Measurements from ENCODE around the gene SYT2. TPM values are rescaled to one million over a fixed set of nuclear protein-coding genes. Genes with fewer than 3 reads are reported as not detected.
"Not testable (repeated sequence)": the region's sequence is repeated elsewhere in the genome, so short reads cannot be mapped to it uniquely, and the experiment has no call there.

Gene SYT2
- total and polyA plus RNA-seq, 10 of the 15 experiments (the other 5 are each of a cell fraction or from before 2014, with no cell fraction given): not detected

DNA sequence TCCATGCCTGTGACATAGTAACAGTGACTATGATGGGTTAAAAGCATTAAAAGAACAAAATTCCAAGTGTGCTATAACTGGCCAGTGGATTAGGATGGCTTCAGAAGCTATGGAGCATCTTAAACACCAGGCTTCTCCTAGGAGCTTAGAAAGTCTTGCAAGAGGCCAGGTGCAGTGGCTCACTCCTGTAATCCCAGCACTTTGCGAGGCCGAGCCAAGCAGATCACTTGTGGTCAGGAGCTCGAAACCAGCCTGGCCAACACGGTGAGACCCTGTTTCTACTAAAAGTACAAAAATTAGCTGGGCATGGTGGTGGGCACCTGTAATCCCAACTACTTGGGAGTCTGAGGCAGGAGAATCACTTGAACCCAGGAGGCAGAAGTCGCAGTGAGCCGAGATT is 12.8 kb upstream of the SYT2 start:
- H3K36me3 ChIP-seq (ENCODE audit: control insufficient read depth in 2 of 2, insufficient read depth in 2 of 2, low read length in 1 of 2); H4K20me1 ChIP-seq (ENCODE audit: control insufficient read depth, insufficient read depth); H3K27me3 ChIP-seq (replicated peaks in 1 of 2; ENCODE audit: control insufficient read depth in 2 of 2, insufficient read depth in 2 of 2, low read length in 1 of 2); ATAC-seq; in situ Hi-C loops (cut with MboI); H3K4me2 ChIP-seq (ENCODE audit: control insufficient read depth, insufficient read depth); H2AFZ ChIP-seq (ENCODE audit: control insufficient read depth, low read depth, low read length); H3K4me1 ChIP-seq (ENCODE audit: control insufficient read depth, insufficient read depth, low read length); H3K79me2 ChIP-seq (ENCODE audit: control insufficient read depth, insufficient read depth, low read length); RAD21 ChIA-PET (ENCODE audit: unreplicated experiment); POLR2A ChIA-PET; FAIRE-seq; H3K9me3 ChIP-seq (replicated peaks; ENCODE audit: control insufficient read depth, insufficient read depth, low read length); H3K27ac ChIP-seq (ENCODE audit: control insufficient read depth, insufficient read depth); H3K4me3 ChIP-seq; BruUV-seq (replicated peaks); H3K9ac ChIP-seq (ENCODE audit: control insufficient read depth, insufficient read depth, low read length); DNase-seq (ENCODE audit: low read depth, low spot score): not testable (repeated sequence)
- intact Hi-C loops (cut with micrococcal nuclease; ENCODE audit: unreplicated experiment): loop anchor here (10.0 kb wide), 2 partner anchors 62 to 272 kb away; no protein-coding TSS in a partner anchor
- ChIA-PET CTCF (interaction anchor here (1.0 kb wide), 1 partner anchor 9 kb away, joined by 6 read pairs; no protein-coding TSS in a partner anchor), SMC1A (ENCODE audit: uncharacterized antibody, unreplicated experiment) (interaction anchor here (0.6 to 2.7 kb wide), 2 partner anchors 7 to 223 kb away, joined by 3 to 10 read pairs; no protein-coding TSS in a partner anchor)
- 46% methylated on average over 4 of the region's 6 CpGs for WGBS (ENCODE audit: insufficient coverage, insufficient replicate concordance, low lambda C conversion rate, missing lambda C conversion rate)

DNA sequence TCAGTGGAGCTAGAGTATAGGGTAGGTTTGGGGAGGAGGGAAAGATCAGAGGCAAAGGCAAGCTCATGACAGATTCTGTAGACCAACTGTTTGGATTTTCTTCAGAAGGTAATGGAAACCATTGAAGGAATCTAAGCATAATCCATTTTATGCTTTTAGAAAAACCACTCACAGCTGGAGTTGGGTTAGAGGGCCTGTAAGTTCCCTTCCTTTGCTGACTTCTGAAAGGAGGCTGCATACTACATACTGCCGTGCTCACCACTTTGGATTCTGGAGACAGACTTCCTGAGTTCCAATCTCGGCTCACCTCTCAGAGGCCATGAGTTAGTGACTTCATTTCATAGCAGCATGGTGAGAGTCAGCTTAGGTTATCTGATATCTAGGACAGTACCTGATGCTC is 6.4 kb upstream of the SYT2 start:
- Histone ChIP-seq H2AFZ (ENCODE audit: control insufficient read depth, low read depth, low read length) (no peak overlapping the region), H3K9ac (ENCODE audit: control insufficient read depth, insufficient read depth, low read length) (no peak overlapping the region), H3K27me3 (replicated peaks in 1 of 2; ENCODE audit: control insufficient read depth in 2 of 2, insufficient read depth in 2 of 2, low read length in 1 of 2) (peaks cover under 1 to 13% of the 10 kb centered on the region in 2 experiments), H3K4me2 (ENCODE audit: control insufficient read depth, insufficient read depth) (no peak overlapping the region), H3K36me3 (ENCODE audit: control insufficient read depth in 2 of 2, insufficient read depth in 2 of 2, low read length in 1 of 2) (no peaks in the 10 kb centered on the region), H3K4me3 (no peak overlapping the region), H3K9me3 (replicated peaks; ENCODE audit: control insufficient read depth, insufficient read depth, low read length) (no peaks in the 10 kb centered on the region), H3K27ac (ENCODE audit: control insufficient read depth, insufficient read depth) (no peak overlapping the region), H3K4me1 (ENCODE audit: control insufficient read depth, insufficient read depth, low read length) (no peaks in the 10 kb centered on the region), H4K20me1 (ENCODE audit: control insufficient read depth, insufficient read depth) (no peaks in the 10 kb centered on the region; the same call in 1 of the 2 replicates), H3K79me2 (ENCODE audit: control insufficient read depth, insufficient read depth, low read length) (no peaks in the 10 kb centered on the region)
- ChIA-PET CTCF (interaction anchor here (1.1 to 2.6 kb wide), 6 partner anchors 9 to 524 kb away, joined by 3 to 7 read pairs (median 4); partner anchors contain the start of gene UBE2T), SMC1A (ENCODE audit: uncharacterized antibody, unreplicated experiment) (interaction anchor here (0.5 to 2.5 kb wide), 6 partner anchors 7 to 318 kb away, joined by 3 to 10 read pairs (median 3); no protein-coding TSS in a partner anchor), RAD21 (ENCODE audit: unreplicated experiment) (interaction anchor here (1.0 kb wide), 1 partner anchor 19 kb away, joined by 3 read pairs; no protein-coding TSS in a partner anchor), POLR2A (no interaction called here)
- FAIRE-seq: no peak
- WGBS (ENCODE audit: insufficient coverage, insufficient replicate concordance, low lambda C conversion rate, missing lambda C conversion rate): 11% methylated on average over 2 of the region's 2 CpGs
- no TSS peak for BruUV-seq (replicated peaks)
- TF ChIP-seq CREB1 (IDR thresholded peaks at IDR 0.05; ENCODE audit: low read depth): no peak
- no peak for ATAC-seq
- DNase-seq (ENCODE audit: low read depth, low spot score): no peak
- in situ Hi-C loops (cut with MboI) (no loop called here), intact Hi-C loops (cut with micrococcal nuclease; ENCODE audit: unreplicated experiment) (loop anchor here (10.0 kb wide), 1 partner anchor 142 kb away; no protein-coding TSS in a partner anchor)

DNA sequence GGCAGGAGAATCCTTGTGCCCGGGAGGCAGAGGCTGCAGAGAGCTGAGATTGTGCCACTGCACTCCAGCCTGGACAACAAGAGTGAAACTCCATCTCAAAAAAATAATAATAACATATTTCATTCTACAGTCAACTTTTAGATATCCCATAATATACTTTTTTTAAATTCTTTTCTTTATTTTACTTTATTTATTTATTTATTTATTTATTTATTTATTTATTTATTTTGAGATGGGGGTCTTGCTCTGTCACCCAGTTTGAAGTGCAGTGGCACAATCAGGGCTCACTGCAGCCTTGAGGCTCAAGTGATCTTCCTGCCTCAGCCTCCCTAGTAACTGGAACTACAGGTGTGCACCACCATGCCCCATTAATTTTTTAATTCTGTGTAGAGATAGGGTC is 3.9 kb upstream of the SYT2 start:
- CTCF ChIA-PET: interaction anchor here (0.7 to 1.2 kb wide), 5 partner anchors 8 to 477 kb away, joined by 3 to 6 read pairs (median 3); no protein-coding TSS in a partner anchor
- H3K4me1 ChIP-seq (ENCODE audit: control insufficient read depth, insufficient read depth, low read length); H3K4me2 ChIP-seq (ENCODE audit: control insufficient read depth, insufficient read depth); DNase-seq (ENCODE audit: low read depth, low spot score); H3K9me3 ChIP-seq (replicated peaks; ENCODE audit: control insufficient read depth, insufficient read depth, low read length); H3K36me3 ChIP-seq (ENCODE audit: control insufficient read depth in 2 of 2, insufficient read depth in 2 of 2, low read length in 1 of 2); ATAC-seq; in situ Hi-C loops (cut with MboI); H3K4me3 ChIP-seq; H3K79me2 ChIP-seq (ENCODE audit: control insufficient read depth, insufficient read depth, low read length); H3K9ac ChIP-seq (ENCODE audit: control insufficient read depth, insufficient read depth, low read length); FAIRE-seq; H2AFZ ChIP-seq (ENCODE audit: control insufficient read depth, low read depth, low read length); BruUV-seq (replicated peaks); H3K27ac ChIP-seq (ENCODE audit: control insufficient read depth, insufficient read depth); H4K20me1 ChIP-seq (ENCODE audit: control insufficient read depth, insufficient read depth): not testable (repeated sequence)
- intact Hi-C loops (cut with micrococcal nuclease; ENCODE audit: unreplicated experiment): loop anchor here (10.0 kb wide), 1 partner anchor 139 kb away; no protein-coding TSS in a partner anchor
- RAD21 ChIA-PET (ENCODE audit: unreplicated experiment): interaction anchor here (1.6 kb wide), 1 partner anchor 370 kb away, joined by 4 read pairs; no protein-coding TSS in a partner anchor
- H3K27me3 ChIP-seq (replicated peaks in 1 of 2; ENCODE audit: control insufficient read depth in 2 of 2, insufficient read depth in 2 of 2, low read length in 1 of 2): peaks cover 7 to 17% of the 10 kb centered on the region in 2 experiments
- POLR2A ChIA-PET: interaction anchor here (0.7 kb wide), 1 partner anchor 1156 kb away, joined by 4 read pairs; no protein-coding TSS in a partner anchor
- SMC1A ChIA-PET (ENCODE audit: uncharacterized antibody, unreplicated experiment): interaction anchor here (0.6 kb wide), 1 partner anchor 10 kb away, joined by 3 read pairs; no protein-coding TSS in a partner anchor
- 50% methylated on average over 1 of the region's 1 CpG for WGBS (ENCODE audit: insufficient coverage, insufficient replicate concordance, low lambda C conversion rate, missing lambda C conversion rate)
